Upper lobe of left lung (tissue), 4 donors: ENCODE results near the gene PDZD2.

ENCODE experiments used
- CTCF ChIP-seq, 6 experiments: fragments of 450-650 bp in 4 of 6; fragments of 200-600 bp in 2 of 6; sonication (generic) in 2 of 6; IDR thresholded peaks; one replicate each; pipeline ENCODE4 v1.5.1; 2016 to 2019; ENCODE audit warnings: antibody characterized with exemption in 6 of 6
- POLR2A ChIP-seq, 4 donors: fragments of 450-650 bp; IDR thresholded peaks; one replicate each; pipeline ENCODE4 v1.5.1; 2016 to 2017; ENCODE audit warnings: antibody characterized with exemption in 4 of 4, mild to moderate bottlenecking in 2 of 4

GRCh38 chr5:31671339-31671741, 32.4 kb downstream of the PDZD2 start:
- TF ChIP-seq POLR2A (IDR thresholded peaks at IDR 0.05) = no peak
- no peak for TF ChIP-seq CTCF (IDR thresholded peaks at IDR 0.05)
